ENCODE results near the gene SMC4. TPM values are rescaled to one million over a fixed set of nuclear protein-coding genes. Genes with fewer than 3 reads are reported as not detected.
"Not testable (repeated sequence)": the region's sequence is repeated elsewhere in the genome, so short reads cannot be mapped to it uniquely, and the experiment has no call there.

Gene SMC4
- polyA plus RNA-seq, 1 donor, result 49.5 TPM

DNA sequence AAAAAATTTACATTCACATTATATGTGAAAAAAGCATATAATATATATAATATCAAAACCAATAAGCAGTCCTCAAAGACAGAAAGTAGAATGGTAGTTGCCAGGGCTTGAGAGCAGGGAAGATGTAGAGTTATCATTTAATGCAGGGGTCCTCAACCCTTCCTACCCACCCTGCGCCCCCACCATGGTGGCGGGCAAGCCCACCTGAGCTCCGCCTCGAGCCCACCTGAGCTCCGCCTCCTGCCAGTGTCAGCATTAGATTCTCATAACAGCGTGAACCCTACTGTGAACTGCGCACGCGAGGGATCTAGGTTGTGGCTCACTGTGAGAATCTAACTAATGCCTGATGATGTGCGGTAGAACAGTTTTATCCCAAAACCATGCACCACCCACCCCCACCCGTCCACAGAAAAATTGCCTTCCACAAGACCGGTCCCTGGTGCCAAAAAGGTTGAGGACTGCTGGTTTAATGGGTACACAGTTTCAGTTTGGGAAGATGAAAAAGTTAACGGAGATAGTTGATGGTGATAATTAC is 47.1 kb downstream of the SMC4 start:
- no peak for DNase-seq

DNA sequence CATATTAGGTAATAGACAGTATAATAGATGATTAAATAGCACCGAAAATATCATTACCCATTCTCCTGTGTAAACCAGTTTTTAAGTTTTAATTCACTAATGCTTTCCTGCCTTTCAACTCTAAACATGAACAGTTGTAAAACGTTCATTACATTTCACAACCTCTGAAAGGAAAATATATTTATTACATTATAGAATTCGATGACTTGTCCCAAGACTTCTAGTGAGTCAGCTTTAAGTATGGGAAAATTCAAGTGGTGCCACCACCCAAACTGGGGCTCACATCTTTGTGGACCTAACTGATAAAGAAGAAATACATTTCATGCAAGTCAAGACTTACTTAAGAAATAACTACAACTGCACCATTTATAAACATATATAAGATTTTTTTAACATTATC is 48.1 kb downstream of the SMC4 start:
- no peak for DNase-seq

DNA sequence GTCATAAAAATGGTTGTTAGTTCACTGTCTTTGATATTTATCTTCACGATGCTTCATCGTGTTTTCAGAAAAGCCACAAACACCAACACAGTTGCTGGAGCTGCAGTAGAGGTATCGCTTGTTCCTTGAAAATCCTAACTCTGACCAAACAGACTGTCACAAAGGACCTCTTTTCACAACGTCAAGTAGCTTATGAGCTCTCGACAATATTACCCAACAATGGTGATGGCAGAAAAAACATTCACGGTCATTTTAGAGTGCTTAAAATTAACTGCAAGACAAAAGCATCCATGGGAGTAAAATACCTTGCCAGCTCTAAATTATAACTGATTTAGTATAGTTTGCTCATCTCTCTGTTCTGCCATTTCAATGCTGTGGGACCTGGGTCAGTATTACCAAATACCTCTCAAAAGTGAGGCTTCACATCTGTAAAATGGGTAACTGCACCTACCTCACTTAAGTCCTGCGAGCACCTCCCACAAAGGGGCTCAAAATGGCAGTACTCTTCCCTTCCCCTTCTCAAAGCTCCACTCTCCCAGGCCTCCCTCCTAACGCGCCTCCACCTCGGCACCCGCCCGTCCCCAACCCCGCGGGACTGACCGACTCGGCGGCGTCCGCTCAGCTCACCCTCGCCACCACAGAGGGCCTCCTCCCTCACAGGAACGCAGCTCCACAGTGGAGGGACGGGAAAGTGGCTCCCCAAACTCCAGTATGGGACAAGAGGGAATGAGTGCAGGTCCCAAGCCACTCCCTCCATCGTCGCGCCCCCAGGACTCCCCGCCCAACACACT is 49.6 kb downstream of the SMC4 start:
- DNase-seq, result peak; percentile 30

DNA sequence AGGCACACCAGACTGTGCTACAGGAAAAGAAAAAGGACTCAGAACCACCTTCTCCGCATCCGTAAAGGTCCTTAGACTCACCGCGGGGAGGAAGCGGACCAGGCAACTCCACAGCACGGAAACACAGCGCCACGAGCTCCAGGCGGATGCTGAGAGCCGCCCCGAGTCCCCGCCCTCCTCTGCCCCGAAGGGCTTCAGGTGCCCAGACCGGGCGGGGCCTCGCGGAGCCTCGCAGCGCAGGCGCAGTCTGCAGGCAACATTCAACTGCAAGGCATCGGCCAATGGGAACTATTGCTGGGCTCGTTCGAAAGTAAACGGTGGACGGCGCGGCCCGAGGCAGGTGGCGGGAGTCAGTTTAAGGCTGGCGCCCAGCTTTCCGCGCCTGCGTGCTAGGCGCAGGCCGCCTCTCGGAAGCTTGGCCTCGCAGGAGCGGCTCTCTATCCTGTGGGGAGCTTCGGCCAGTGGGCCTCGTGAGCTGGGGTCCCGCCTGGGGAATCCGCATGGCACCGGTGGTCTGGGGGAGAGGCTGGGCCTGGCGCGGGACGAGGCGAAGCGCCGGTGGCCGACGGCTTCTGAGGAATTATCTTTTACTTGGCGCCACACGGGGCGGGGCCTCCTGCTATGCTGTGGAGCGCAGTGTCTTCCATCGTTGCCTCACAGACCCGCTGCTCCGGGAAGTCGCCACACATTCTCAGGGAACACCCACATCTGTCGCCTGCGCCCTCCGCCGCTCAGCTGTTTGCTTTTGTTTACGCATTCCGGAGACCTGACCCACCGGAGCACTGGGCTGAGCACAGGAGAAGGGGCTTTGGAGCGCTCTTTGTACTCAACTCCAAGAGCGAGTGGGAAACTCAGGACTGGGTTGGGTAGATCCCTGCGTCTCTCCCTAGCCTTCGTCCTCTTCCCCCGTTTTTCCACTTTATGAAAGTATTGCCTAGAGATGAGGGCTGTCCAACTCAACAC is 50.5 kb downstream of the SMC4 start, which contains the start of gene TRIM59:
TRIM59 (minus strand) TSS at position 151 of the 963 bp plus-strand sequence. CDS start 10,603 bp downstream, outside the sequence.
- DNase-seq, result peak; percentile 95

DNA sequence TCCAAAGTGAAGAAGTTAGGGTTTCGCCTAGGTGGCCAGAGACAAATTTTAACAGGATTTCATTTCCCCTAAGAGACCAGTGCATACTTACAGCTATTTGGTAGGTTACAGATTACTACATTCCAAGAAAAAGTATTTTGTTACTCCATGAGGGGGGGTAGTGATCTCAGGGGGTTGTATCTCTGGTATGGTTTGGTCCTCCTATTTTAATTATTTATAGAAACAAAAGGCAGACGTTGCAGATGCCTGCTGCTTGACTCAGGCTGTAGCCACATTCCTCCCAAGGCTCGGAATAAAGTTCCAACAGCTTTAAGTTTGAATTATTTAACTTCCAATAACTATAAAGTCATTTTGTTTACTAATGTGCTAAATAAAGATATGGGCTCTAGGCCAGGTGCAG is 51.4 kb downstream of the SMC4 start:
- no peak for DNase-seq

DNA sequence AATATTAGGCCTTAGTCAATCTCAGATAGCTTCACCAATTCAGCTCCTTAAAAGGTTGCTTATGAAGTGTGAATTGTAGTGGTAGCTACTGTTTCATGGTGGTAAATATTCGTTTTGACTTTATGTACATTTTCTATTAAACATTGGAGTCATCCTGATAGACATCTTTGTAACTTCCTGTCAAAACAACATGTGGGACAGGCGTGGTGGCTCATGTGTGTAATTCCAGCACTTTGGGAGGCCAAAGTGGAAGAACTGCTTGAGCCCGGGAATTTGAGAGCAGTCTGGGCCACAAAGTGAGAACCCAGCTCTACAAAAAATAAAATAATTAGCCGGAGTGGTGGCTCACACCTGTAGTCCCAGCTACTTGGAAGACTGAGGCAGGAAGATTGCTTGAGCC is 52.2 kb downstream of the SMC4 start:
- no peak for DNase-seq

DNA sequence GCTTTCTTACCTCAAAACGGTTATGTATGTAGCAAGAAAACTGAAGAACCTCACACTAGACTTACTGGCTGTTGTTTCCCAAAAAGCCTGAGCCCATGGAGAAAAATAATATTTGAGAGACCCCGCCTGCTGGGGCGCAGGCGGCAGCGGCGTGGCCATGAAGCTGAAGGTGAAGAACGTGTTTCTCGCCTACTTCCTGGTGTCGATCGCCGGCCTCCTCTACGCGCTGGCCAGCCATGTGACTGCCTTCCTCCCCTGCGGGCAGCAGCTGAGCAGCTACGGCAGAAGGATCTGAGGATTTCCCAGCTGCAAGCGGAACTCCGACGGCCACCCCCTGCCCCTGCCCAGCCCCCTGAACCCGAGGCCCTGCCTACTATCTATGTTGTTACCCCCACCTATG is 52.8 kb downstream of the SMC4 start:
- not testable (repeated sequence) for DNase-seq

DNA sequence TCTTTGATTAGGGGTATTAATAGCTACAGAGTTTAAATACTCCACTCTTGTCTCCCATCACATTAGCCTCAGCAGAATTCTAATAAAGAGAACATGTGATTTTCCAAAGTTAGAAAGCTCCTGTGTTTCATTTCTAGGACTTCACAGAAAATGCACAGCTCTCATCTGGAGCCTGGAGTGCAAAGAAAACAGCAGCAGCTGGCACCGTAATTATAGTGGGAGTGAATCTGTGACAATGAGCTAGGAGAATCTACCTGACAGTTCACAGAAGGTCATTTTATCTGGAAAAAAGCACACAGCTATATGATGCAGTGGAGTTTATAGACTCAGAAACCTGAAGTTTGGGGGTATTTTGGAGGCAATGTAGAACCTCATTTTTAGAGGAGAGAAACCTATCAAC is 55.5 kb downstream of the SMC4 start:
- DNase-seq, result no peak

DNA sequence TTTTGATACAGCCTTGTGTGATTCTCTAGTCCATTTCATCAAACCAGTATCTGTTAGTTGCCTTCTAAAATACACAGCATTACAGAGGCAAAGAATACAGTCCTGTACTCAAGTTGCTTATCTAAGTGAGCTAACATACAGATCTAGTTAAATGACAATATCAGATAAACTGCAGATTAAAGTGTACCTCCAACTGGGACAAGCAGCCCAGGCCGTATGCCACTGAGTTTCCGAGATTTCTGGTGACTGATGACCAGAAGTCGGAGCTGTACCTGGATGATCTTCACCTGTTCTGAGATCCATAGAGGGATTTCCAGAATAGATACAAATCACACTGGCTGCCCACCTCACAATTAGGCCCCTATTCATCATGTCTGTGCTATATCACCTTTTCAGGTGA is 56.4 kb downstream of the SMC4 start:
- no peak for DNase-seq

DNA sequence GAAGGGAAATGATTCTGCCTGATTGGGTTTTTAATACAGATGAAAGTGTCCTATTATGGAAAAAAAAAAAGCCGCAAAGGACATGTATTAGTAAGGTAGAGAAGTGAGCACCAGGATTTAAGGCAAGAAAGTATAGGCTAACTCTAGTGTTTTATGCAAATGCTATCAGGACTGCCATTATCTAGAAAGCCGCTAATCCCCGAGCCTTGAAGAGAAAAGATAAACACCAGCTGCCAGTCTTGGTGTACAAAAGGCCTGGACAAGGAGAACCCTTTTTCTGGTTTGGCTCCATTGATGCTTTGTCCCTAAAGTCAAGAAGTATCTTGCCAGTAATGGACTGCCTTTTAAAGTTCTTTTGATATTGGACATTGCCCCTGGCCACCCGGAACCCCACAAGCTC is 58.7 kb downstream of the SMC4 start:
- DNase-seq, result no peak

DNA sequence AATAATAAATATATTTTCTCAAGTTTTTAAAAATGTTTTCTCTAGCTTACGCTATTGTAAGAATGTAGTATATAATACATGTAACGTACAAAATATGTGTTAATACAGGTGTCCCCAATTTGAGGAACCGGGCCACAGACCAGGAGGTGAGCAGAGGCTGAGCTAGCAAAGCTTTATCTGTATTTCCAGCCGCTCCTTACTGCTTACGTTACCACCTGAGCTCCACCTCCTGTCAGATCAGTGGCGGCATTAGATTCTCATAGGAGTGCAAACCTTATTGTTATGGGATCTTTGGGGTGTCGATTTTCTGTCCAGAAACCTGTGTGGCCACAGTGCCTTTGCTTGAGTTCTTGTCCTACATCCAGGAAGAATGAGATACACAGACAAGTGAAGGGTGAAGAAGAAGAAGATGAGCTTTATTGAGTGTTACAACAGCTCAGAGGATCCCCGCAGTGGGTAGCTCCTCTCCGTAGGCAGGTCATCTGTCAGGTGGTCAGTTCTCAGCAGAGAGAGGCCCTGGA is 60.1 kb downstream of the SMC4 start:
- no peak for DNase-seq

DNA sequence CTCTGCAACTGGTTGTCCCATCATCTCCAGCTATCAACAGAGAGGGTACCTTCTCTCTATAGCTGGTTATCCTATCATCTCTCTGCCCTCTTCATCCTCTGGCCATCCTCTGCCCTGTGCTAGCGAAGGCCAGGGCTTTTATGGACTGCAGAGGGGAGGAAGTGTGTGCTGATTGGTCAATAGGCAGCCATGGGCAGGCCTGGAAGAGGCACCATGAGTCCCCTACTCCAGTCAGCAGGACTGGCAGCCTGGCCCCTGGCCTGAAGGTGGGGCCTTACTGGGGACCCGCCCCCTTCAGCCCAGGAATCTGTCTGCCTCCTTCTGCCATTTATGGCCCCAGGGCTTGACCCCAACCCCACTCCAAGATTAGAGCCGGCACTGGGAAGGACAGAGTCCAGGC is 60.6 kb downstream of the SMC4 start:
- no peak for DNase-seq

DNA sequence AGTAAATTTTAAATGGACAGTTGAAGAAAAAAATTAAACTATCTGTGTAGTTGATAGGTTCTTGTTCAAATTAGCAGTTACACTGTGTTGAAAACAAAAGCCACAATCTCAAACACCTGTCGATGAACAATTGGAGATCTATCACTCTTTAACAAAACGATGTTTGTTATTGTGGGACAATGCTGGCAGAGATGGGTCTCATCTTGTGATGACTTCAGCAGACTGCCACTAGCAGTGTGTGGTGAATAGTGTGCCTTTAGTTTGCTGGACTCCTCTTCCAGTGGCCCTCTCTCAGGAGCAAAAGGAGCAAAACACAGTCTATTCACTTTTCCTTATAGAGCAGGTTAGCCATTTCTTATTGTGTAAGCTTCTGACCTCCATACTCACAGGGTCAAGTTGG is 64.9 kb downstream of the SMC4 start:
- no peak for DNase-seq

DNA sequence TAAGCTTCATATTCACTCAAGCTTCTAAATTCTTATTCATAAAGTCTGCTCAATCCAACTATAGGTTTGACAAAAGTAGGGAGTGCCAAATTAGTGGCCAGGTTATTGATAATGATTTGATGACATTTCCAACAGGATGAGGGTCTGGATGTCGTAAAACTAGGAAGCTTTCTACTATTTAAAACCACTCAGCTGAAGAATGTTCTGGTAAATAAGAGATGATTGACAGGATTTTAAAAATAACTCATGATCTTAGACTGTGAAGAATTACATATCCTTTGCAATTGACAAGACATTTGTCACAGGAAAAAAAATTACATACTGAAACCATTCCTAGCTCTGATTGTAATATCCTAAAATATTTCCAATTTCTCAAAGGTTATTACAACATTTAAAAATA is 65.5 kb downstream of the SMC4 start:
- DNase-seq, result no peak

DNA sequence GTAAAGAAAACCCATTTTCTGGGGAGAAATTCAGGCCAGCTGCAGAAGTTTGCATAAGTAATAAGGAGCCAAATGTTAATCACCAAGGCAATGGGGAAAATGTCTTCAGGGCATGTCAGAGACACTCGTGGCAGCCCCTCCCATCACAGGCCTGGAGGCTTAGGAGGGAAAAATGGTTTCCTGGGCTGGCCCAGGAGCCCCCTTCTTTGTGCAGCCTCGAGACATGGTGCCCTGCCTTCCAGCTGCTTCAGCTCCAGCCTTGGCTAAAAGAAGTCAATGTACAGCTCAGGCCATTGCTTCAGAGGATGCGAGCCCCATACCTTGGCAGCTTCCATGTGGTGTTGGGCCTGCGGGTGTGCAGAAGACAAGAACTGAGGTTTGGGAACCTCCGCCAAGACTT is 70.7 kb downstream of the SMC4 start:
- no peak for DNase-seq

DNA sequence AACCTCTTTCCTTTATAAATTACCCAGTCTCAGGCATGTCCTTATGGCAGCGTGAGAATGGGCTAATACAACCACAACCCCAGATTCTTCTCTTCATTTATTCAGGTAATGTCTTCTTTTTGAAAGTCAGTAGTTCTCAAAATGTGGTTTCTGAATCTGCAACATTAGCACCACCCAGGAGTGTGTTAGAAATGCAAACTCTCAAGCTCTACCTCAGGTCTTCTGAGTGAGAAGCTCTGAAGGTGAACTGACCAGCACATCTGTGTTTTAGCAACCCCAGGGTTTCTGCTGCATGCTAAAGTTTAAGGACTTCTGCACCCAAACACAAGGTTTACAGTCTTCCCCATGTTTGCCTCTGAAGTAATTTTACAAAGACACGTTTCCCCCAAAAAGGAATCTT is 72.4 kb downstream of the SMC4 start:
- DNase-seq, result no peak

DNA sequence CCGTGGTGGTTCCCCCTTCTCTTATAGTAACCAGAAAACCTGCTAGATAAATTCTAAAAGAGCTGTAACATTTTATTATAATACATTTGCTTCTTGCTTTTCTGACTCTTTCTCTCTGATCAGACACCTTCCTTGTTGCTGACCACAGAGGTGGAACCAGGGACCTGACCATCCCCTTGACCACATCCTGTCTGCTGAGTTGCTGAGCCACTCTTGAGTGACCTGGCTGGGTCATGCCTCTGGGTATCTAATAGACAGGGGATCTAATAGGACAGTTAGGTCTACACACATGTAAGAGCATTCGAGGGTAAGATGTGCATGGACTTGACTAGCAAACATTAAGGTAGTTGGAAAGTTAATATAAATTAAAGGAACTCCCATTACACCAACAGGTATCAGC is 72.9 kb downstream of the SMC4 start:
- DNase-seq, result no peak

DNA sequence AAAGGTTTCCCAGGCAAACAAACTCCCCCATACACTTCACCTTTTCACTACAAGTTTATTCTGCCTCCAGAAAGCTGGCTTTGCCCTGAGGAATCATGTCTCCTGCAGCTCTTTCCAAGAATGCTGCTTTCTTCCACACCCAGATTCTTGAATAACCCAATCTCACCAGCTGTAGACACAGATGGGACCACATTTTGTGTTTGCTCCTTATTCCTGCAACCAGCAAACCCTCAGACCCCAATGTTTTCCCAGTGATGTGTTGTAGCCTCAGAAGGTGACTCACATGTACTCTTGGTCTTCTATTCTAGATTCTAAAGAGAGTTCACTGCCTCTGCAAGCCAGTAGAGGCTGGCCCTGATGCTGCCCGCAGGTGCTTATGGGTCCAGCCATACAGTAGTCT is 73.8 kb downstream of the SMC4 start:
- no peak for DNase-seq

DNA sequence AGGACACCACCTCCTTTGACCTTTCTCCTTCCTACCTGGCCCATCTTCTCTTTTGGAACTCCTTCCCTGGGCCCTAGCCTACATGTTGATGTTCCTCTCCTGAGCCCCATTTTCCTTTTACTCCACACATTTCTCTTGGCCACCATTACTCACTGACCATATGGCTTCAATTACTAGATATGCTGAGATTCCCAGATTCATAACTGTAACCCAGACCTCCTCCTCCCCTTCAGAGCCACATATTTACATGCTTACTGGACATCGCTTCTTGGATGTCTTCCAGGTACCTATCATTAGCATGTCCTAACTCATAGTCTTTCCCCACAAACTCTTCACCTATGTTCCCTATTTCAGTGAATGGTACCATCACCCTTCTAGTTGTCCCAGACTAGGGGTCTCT is 74.5 kb downstream of the SMC4 start:
- no peak for DNase-seq

DNA sequence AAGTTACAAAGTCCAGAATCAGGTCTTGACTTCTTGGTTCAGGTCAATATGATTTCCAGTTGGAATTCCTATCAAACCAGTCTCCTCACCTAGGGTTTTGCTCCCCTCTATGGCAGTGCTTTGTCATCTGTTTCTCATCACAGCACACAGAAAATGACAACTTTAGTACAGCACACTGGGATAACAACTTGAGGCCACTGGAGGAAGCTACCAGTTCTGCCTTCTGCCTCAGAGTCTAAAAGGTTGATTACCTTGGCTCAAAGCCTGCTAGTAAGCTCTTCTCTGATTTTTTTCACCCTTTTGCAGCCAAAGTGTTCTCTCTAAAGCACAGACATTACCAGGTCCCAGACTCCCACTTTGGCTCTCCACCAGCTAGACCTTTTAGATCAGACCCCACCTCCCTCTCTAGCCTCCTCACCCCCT is 75.0 kb downstream of the SMC4 start:
- no peak for DNase-seq

DNA sequence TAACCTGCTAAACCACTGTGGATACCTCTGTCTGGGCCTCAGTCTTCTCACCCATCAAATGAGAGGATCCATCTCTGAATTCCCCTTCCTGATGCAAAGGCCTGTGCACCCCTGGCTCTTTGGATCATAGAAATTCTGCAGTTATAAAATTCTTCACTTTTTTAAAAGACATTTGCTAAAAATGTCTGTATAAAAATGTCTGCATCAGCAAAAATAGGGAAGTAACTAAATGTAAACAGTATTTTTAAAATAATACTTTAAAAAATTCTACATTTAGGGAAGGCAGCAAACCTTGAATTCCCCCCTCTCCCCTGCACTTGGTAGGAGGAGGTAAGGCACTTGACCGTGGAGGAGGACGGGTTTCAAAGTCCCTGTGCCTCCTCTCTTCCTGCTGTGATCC is 75.7 kb downstream of the SMC4 start:
- no peak for DNase-seq

DNA sequence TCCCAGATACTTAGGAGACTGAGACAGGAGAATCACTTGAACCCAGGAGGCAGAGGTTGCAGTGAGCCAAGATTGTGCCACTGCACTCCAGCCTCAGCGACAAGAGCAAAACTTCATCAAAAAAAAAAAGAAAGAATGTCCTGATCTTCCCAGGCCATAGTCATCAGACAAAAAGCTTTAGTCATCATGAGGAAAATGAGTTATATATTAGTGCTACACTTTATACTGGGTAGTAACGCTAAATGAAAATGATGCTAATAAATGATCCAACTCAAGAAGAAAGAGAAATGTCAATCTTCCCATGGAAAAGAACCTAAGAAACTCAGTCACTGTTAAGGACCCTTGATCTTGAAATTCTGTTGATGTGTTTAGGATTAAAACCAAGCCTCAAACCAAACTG is 76.4 kb downstream of the SMC4 start:
- no peak for DNase-seq

DNA sequence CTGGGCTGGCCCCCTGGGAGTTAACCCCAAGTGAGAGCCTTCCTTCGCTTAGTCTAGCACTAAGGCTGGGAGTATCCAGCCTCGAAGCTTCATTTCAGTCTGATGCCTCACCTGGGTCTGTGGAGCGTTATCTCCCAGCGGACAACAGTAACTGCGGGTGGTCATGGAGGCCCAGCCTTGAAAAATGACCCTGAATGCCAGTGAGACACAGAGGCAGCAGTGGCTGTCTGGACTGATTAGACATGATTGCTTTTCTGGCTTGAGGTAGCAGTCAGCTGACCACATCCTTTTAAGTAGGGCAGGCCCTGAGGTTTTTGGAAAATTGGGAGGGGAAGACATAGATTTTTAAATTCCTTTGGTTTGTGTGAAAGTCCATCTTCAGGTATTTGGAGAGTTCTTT is 78.3 kb downstream of the SMC4 start:
- DNase-seq, result no peak
